ENCODE results near the gene ARL5A.
"Not testable (repeated sequence)": the region's sequence is repeated elsewhere in the genome, so short reads cannot be mapped to it uniquely, and the experiment has no call there.

ARL5A gene

GRCh38 chr2:151794422-151794821 is 33.8 kb downstream of the ARL5A start:
- not testable (repeated sequence) for DNase-seq

GRCh38 chr2:151793123-151793522 is 35.1 kb downstream of the ARL5A start:
- no peak for DNase-seq

- no peak for DNase-seq
Observed at GRCh38 chr2:151792589-151792988, 35.6 kb downstream of the ARL5A start.

GRCh38 chr2:151791545-151791944 is 36.7 kb downstream of the ARL5A start:
- no peak for DNase-seq

GRCh38 chr2:151790689-151791088 is 37.5 kb downstream of the ARL5A start:
- no peak for DNase-seq

GRCh38 chr2:151789055-151789834 is 39.0 kb downstream of the ARL5A start:
- DNase-seq = no peak

GRCh38 chr2:151786483-151786882 is 41.7 kb downstream of the ARL5A start:
- no peak for DNase-seq

- DNase-seq = no peak
Observed at GRCh38 chr2:151786077-151786476, 42.1 kb downstream of the ARL5A start.

- DNase-seq = no peak
Observed at GRCh38 chr2:151783133-151783520, 45.1 kb downstream of the ARL5A start.

GRCh38 chr2:151782378-151783132 is 45.7 kb downstream of the ARL5A start:
- DNase-seq = no peak

- no peak for DNase-seq
Observed at GRCh38 chr2:151781642-151782041, 46.6 kb downstream of the ARL5A start.

GRCh38 chr2:151780938-151781337 is 47.3 kb downstream of the ARL5A start:
- DNase-seq = no peak

GRCh38 chr2:151777935-151778334 is 50.3 kb downstream of the ARL5A start:
- no peak for DNase-seq

- no peak for DNase-seq
Observed at GRCh38 chr2:151777487-151777886, 50.7 kb downstream of the ARL5A start.

GRCh38 chr2:151776367-151776766 is 51.9 kb downstream of the ARL5A start:
- no peak for DNase-seq

- no peak for DNase-seq
Observed at GRCh38 chr2:151775057-151775740, 53.0 kb downstream of the ARL5A start.

- no peak for DNase-seq
Observed at GRCh38 chr2:151774506-151774905, 53.7 kb downstream of the ARL5A start.

- DNase-seq = no peak
Observed at GRCh38 chr2:151771599-151772358, 56.4 kb downstream of the ARL5A start.

- DNase-seq = no peak
Observed at GRCh38 chr2:151770995-151771394, 57.2 kb downstream of the ARL5A start.

- DNase-seq = no peak
Observed at GRCh38 chr2:151769606-151770005, 58.6 kb downstream of the ARL5A start.

- no peak for DNase-seq
Observed at GRCh38 chr2:151767536-151767935, 60.7 kb downstream of the ARL5A start.

- peak in 1 of 5 donors; percentile 29 for DNase-seq
Observed at GRCh38 chr2:151766437-151767153, 61.6 kb downstream of the ARL5A start.

Measured in T-helper 1 cell (primary cell).